KG1 (cell line): Measurements from ENCODE around the gene CHML.

ENCODE experiments used
- DNase-seq: peaks from one replicate; lab custom pipeline; 2025; lab: John Stamatoyannopoulos, UW

The CHML gene

GRCh38 chr1:241646201-241646600, 6.0 kb upstream of the CHML start:
- DNase-seq: no peak

GRCh38 chr1:241645199-241645598, 5.0 kb upstream of the CHML start:
- no peak for DNase-seq

GRCh38 chr1:241644259-241644658, 4.1 kb upstream of the CHML start:
- no peak for DNase-seq

GRCh38 chr1:241642593-241642944, 2.4 kb upstream of the CHML start:
- no peak for DNase-seq

- DNase-seq: no peak
Observed at GRCh38 chr1:241641773-241642592, 1.8 kb upstream of the CHML start.

- no peak for DNase-seq
Observed at GRCh38 chr1:241640867-241641622, 876 bp upstream of the CHML start.

GRCh38 chr1:241639623-241640148, 483 bp downstream of the CHML start:
- DNase-seq: peak; percentile 26

GRCh38 chr1:241638909-241639622, 1.1 kb downstream of the CHML start:
- peak; percentile 42 for DNase-seq

GRCh38 chr1:241638099-241638682, 2.0 kb downstream of the CHML start:
- no peak for DNase-seq

- no peak for DNase-seq
Observed at GRCh38 chr1:241637604-241638003, 2.6 kb downstream of the CHML start.

GRCh38 chr1:241637046-241637590, 3.1 kb downstream of the CHML start:
- DNase-seq: no peak

GRCh38 chr1:241636291-241636690, 3.9 kb downstream of the CHML start:
- DNase-seq: no peak

GRCh38 chr1:241635556-241636152, 4.5 kb downstream of the CHML start:
- no peak for DNase-seq

GRCh38 chr1:241632987-241633386, 7.2 kb downstream of the CHML start:
- DNase-seq: no peak

GRCh38 chr1:241631674-241632073, 8.5 kb downstream of the CHML start:
- DNase-seq: no peak

GRCh38 chr1:241630899-241631298, 9.3 kb downstream of the CHML start:
- DNase-seq: no peak

GRCh38 chr1:241630476-241630875, 9.7 kb downstream of the CHML start:
- no peak for DNase-seq

- DNase-seq: no peak
Observed at GRCh38 chr1:241630005-241630404, 10.2 kb downstream of the CHML start.

GRCh38 chr1:241627453-241628259, 12.5 kb downstream of the CHML start:
- DNase-seq: no peak

GRCh38 chr1:241624935-241625334, 15.2 kb downstream of the CHML start:
- no peak for DNase-seq

- DNase-seq: no peak
Observed at GRCh38 chr1:241622669-241623068, 17.5 kb downstream of the CHML start.
